Measurements from ENCODE around the gene SPTB.

The SPTB gene

GRCh38 chr14:64868841-64869240 lies 10.9 kb downstream of the SPTB start:
- Histone ChIP-seq H3K9me3 (ENCODE audit: control insufficient read depth, insufficient read depth, low read length) (no peaks in the 10 kb centered on the region), H4K20me1 (ENCODE audit: control insufficient read depth, insufficient read depth, low read depth, low read length) (no peaks in the 10 kb centered on the region), H3K79me2 (ENCODE audit: control insufficient read depth, low read length) (no peaks in the 10 kb centered on the region), H3F3A (ENCODE audit: control insufficient read depth, insufficient read depth) (no peaks in the 10 kb centered on the region), H3K9me2 (replicated peaks; ENCODE audit: control insufficient read depth, low read length) (no peaks in the 10 kb centered on the region), H3K4me1 (ENCODE audit: control insufficient read depth, low read length) (no peaks in the 10 kb centered on the region), H3K36me3 (ENCODE audit: control insufficient read depth, low read length) (no peaks in the 10 kb centered on the region), H3K4me2 (ENCODE audit: low read length) (no peak overlapping the region), H3K27me3 (ENCODE audit: control insufficient read depth, low read length) (peaks cover 53% of the 10 kb centered on the region), H3K4me3 (ENCODE audit: low read length) (no peak overlapping the region), H3K27ac (ENCODE audit: low read depth, low read length) (no peak overlapping the region)
- no peak for TF ChIP-seq EZH2phosphoT487 (IDR thresholded peaks at IDR 0.05; ENCODE audit: borderline replicate concordance, low read length)

GRCh38 chr14:64868379-64868778 lies 11.3 kb downstream of the SPTB start:
- TF ChIP-seq CTCF (IDR thresholded peaks at IDR 0.05; ENCODE audit: low read depth, low read length, poor library complexity, severe bottlenecking) (no peak), EZH2phosphoT487 (IDR thresholded peaks at IDR 0.05; ENCODE audit: borderline replicate concordance, low read length) (no peak)

GRCh38 chr14:64867182-64867581 lies 12.5 kb downstream of the SPTB start:
- no peaks in the 10 kb centered on the region for H3K9me2 ChIP-seq (replicated peaks; ENCODE audit: control insufficient read depth, low read length)
- TF ChIP-seq CTCF (IDR thresholded peaks at IDR 0.05; ENCODE audit: low read depth, low read length, poor library complexity, severe bottlenecking) (no peak), EZH2phosphoT487 (IDR thresholded peaks at IDR 0.05; ENCODE audit: borderline replicate concordance, low read length) (no peak)
- H3K4me1 ChIP-seq (ENCODE audit: control insufficient read depth, low read length) = no peaks in the 10 kb centered on the region
- no peaks in the 10 kb centered on the region for H3F3A ChIP-seq (ENCODE audit: control insufficient read depth, insufficient read depth)
- no peaks in the 10 kb centered on the region for H3K9me3 ChIP-seq (ENCODE audit: control insufficient read depth, insufficient read depth, low read length)
- no peaks in the 10 kb centered on the region for H3K36me3 ChIP-seq (ENCODE audit: control insufficient read depth, low read length)
- H3K27ac ChIP-seq (ENCODE audit: low read depth, low read length) = no peak overlapping the region
- H3K4me3 ChIP-seq (ENCODE audit: low read length) = no peak overlapping the region
- H3K4me2 ChIP-seq (ENCODE audit: low read length) = no peak overlapping the region
- no peaks in the 10 kb centered on the region for H3K79me2 ChIP-seq (ENCODE audit: control insufficient read depth, low read length)
- no peaks in the 10 kb centered on the region for H4K20me1 ChIP-seq (ENCODE audit: control insufficient read depth, insufficient read depth, low read depth, low read length)
- H3K27me3 ChIP-seq (ENCODE audit: control insufficient read depth, low read length) = peaks cover 51% of the 10 kb centered on the region

More at GRCh38 chr14:64868379-64868778, 11.3 kb downstream of the SPTB start:
- Histone ChIP-seq H3K4me2 (ENCODE audit: low read length) (no peak overlapping the region), H3K27ac (ENCODE audit: low read depth, low read length) (no peak overlapping the region), H3K4me1 (ENCODE audit: control insufficient read depth, low read length) (no peaks in the 10 kb centered on the region), H3K27me3 (ENCODE audit: control insufficient read depth, low read length) (peaks cover 52% of the 10 kb centered on the region), H3F3A (ENCODE audit: control insufficient read depth, insufficient read depth) (no peaks in the 10 kb centered on the region), H3K9me3 (ENCODE audit: control insufficient read depth, insufficient read depth, low read length) (no peaks in the 10 kb centered on the region), H4K20me1 (ENCODE audit: control insufficient read depth, insufficient read depth, low read depth, low read length) (no peaks in the 10 kb centered on the region), H3K79me2 (ENCODE audit: control insufficient read depth, low read length) (no peaks in the 10 kb centered on the region), H3K4me3 (ENCODE audit: low read length) (no peak overlapping the region), H3K9me2 (replicated peaks; ENCODE audit: control insufficient read depth, low read length) (no peaks in the 10 kb centered on the region), H3K36me3 (ENCODE audit: control insufficient read depth, low read length) (no peaks in the 10 kb centered on the region)

GRCh38 chr14:64865992-64866391 lies 13.7 kb downstream of the SPTB start:
- Histone ChIP-seq H3F3A (ENCODE audit: control insufficient read depth, insufficient read depth) (no peaks in the 10 kb centered on the region), H3K27me3 (ENCODE audit: control insufficient read depth, low read length) (peaks cover 45% of the 10 kb centered on the region), H3K9me3 (ENCODE audit: control insufficient read depth, insufficient read depth, low read length) (no peaks in the 10 kb centered on the region), H3K79me2 (ENCODE audit: control insufficient read depth, low read length) (no peaks in the 10 kb centered on the region), H3K27ac (ENCODE audit: low read depth, low read length) (no peak overlapping the region), H3K4me3 (ENCODE audit: low read length) (no peak overlapping the region), H3K9me2 (replicated peaks; ENCODE audit: control insufficient read depth, low read length) (no peaks in the 10 kb centered on the region), H3K4me2 (ENCODE audit: low read length) (no peak overlapping the region), H4K20me1 (ENCODE audit: control insufficient read depth, insufficient read depth, low read depth, low read length) (no peaks in the 10 kb centered on the region), H3K36me3 (ENCODE audit: control insufficient read depth, low read length) (no peaks in the 10 kb centered on the region), H3K4me1 (ENCODE audit: control insufficient read depth, low read length) (no peaks in the 10 kb centered on the region)
- no peak for TF ChIP-seq EZH2phosphoT487 (IDR thresholded peaks at IDR 0.05; ENCODE audit: borderline replicate concordance, low read length)
- no peak for TF ChIP-seq CTCF (IDR thresholded peaks at IDR 0.05; ENCODE audit: low read depth, low read length, poor library complexity, severe bottlenecking)

Measured in DOHH2 (cell line).